Esophagus (tissue), 2 donors: Measurements from ENCODE around the gene TMEM47. TPM values are rescaled to one million over a fixed set of nuclear protein-coding genes. Genes with fewer than 3 reads are reported as not detected.

ENCODE experiments used
- H3K27ac ChIP-seq, 2 donors: one replicate each; pipeline ENCODE4 v1.5.1; 2013; ENCODE audit warnings: low read depth in 2 of 2, mild to moderate bottlenecking in 2 of 2, inconsistent platforms in 1 of 2, low read length in 1 of 2, moderate library complexity in 1 of 2
- H3K27me3 ChIP-seq, 2 donors: one replicate each; pipeline ENCODE4 v1.6.1; 2013; ENCODE audit warnings: low read length in 2 of 2, control low read depth in 1 of 2, mild to moderate bottlenecking in 1 of 2; ENCODE audit not compliant: insufficient read depth in 2 of 2, control insufficient read depth in 1 of 2
- H3K36me3 ChIP-seq, 2 donors: one replicate each; pipeline ENCODE4 v1.6.1; 2013; ENCODE audit warnings: low read length in 1 of 2; ENCODE audit not compliant: control insufficient read depth in 2 of 2, insufficient read depth in 2 of 2
- H3K4me1 ChIP-seq, 2 donors: one replicate each; pipeline ENCODE4 v1.6.1; 2013; ENCODE audit warnings: low read length in 1 of 2; ENCODE audit not compliant: control insufficient read depth in 2 of 2, insufficient read depth in 2 of 2
- H3K4me3 ChIP-seq, 2 donors: one replicate each; pipeline ENCODE4 v1.5.1; 2013; ENCODE audit warnings: low read length in 2 of 2, mild to moderate bottlenecking in 2 of 2, low read depth in 1 of 2, moderate library complexity in 1 of 2
- H3K9me3 ChIP-seq, 2 donors: one replicate each; pipeline ENCODE4 v1.6.1; 2013; ENCODE audit warnings: mild to moderate bottlenecking in 2 of 2, low read depth in 1 of 2, low read length in 1 of 2, moderate library complexity in 1 of 2; ENCODE audit not compliant: control insufficient read depth in 2 of 2, insufficient read depth in 1 of 2
- WGBS, 2 donors: extraction: QIAGEN DNeasy Blood & Tissue Kit; methylation state at CpG; one replicate each; pipeline ENCODE4 v1.1.7; 2013; 5-methylcytosine and 5-hydroxymethylcytosine counted together
- polyA plus RNA-seq, 2 donors: library from polyadenylated mRNA; stranded (reverse); fragments of 200-250 nt; gene quantifications; one replicate each; pipeline ENCODE4 v1.2.3, GENCODE V29; 2013
- donor health status: healthy with polysubstance abuse.
- donor health status: Bipolar disorder and iron deficiency.

TMEM47 gene
- polyA plus RNA-seq, 2 donors = 1.9 to 5.1 TPM

GRCh38 chrX:34586936-34587335, 70.1 kb downstream of the TMEM47 start:
- no peak overlapping the region for H3K27ac ChIP-seq
- H3K4me1 ChIP-seq = no peaks in the 10 kb centered on the region
- peaks cover 0 to 5% of the 10 kb centered on the region in 2 donors for H3K9me3 ChIP-seq
- H3K36me3 ChIP-seq = no peaks in the 10 kb centered on the region
- no peaks in the 10 kb centered on the region for H3K27me3 ChIP-seq
- WGBS, 2 donors = 65 to 78% methylated on average over 3 of the region's 3 CpGs
- no peak overlapping the region for H3K4me3 ChIP-seq

GRCh38 chrX:34586346-34586911, 70.7 kb downstream of the TMEM47 start:
- no peak overlapping the region for H3K27ac ChIP-seq

GRCh38 chrX:34585561-34585960, 71.5 kb downstream of the TMEM47 start:
- Histone ChIP-seq H3K27ac (no peak overlapping the region), H3K27me3 (no peaks in the 10 kb centered on the region), H3K4me1 (no peaks in the 10 kb centered on the region), H3K36me3 (no peaks in the 10 kb centered on the region), H3K4me3 (no peak overlapping the region), H3K9me3 (peaks cover 0 to 5% of the 10 kb centered on the region in 2 donors)
- 73 to 74% methylated on average over 5 of the region's 5 CpGs for WGBS, 2 donors

More at GRCh38 chrX:34586346-34586911, 70.7 kb downstream of the TMEM47 start:
- H3K4me1 ChIP-seq = no peaks in the 10 kb centered on the region
- no peaks in the 10 kb centered on the region for H3K36me3 ChIP-seq
- H3K4me3 ChIP-seq = no peak overlapping the region
- peaks cover 0 to 5% of the 10 kb centered on the region in 2 donors for H3K9me3 ChIP-seq
- no peaks in the 10 kb centered on the region for H3K27me3 ChIP-seq
- 59 to 74% methylated on average over 4 of the region's 4 CpGs for WGBS, 2 donors

- Histone ChIP-seq H3K9me3 (no peaks in the 10 kb centered on the region), H3K27ac (no peak overlapping the region), H3K36me3 (no peaks in the 10 kb centered on the region), H3K27me3 (no peaks in the 10 kb centered on the region), H3K4me1 (no peaks in the 10 kb centered on the region), H3K4me3 (no peak overlapping the region)
- WGBS, 2 donors = 84 to 86% methylated on average over 1 of the region's 1 CpG
Measured at GRCh38 chrX:34584781-34585180, 72.3 kb downstream of the TMEM47 start.

GRCh38 chrX:34580069-34580468, 77.0 kb downstream of the TMEM47 start:
- H3K4me3 ChIP-seq = no peak overlapping the region
- H3K36me3 ChIP-seq = no peaks in the 10 kb centered on the region
- no peaks in the 10 kb centered on the region for H3K4me1 ChIP-seq
- no peaks in the 10 kb centered on the region for H3K9me3 ChIP-seq
- no peaks in the 10 kb centered on the region for H3K27me3 ChIP-seq
- WGBS, 2 donors = 49 to 64% methylated on average over 2 of the region's 2 CpGs
- no peak overlapping the region for H3K27ac ChIP-seq

GRCh38 chrX:34578237-34578636, 78.8 kb downstream of the TMEM47 start:
- WGBS, 2 donors = 0 to 4% methylated on average over 2 of the region's 2 CpGs
- H3K9me3 ChIP-seq = no peaks in the 10 kb centered on the region
- H3K4me3 ChIP-seq = no peak overlapping the region

More at GRCh38 chrX:34578237-34578636, 78.8 kb downstream of the TMEM47 start:
- Histone ChIP-seq H3K27me3 (no peaks in the 10 kb centered on the region), H3K4me1 (no peaks in the 10 kb centered on the region), H3K27ac (no peak overlapping the region), H3K36me3 (no peaks in the 10 kb centered on the region)
